Astrocyte (in vitro differentiated cells and primary cell): ENCODE results near the gene DENND4C. TPM values are rescaled to one million over a fixed set of nuclear protein-coding genes. Genes with fewer than 3 reads are reported as not detected.

Source experiments
- DNase-seq: peaks from one replicate; pipeline ENCODE4 v3.0.0-alpha.2; 2010; ENCODE audit warnings: low read depth
- FAIRE-seq: peaks from 2 replicates; lab custom pipeline; 2011; peaks lifted over from hg19 to GRCh38; lab: Jason Lieb, UNC
- H2AFZ ChIP-seq: 2 replicates; pipeline ENCODE4 v1.6.0; 2012; ENCODE audit warnings: low read depth, low read length, inconsistent platforms
- H3K27ac ChIP-seq: 2 replicates; pipeline ENCODE4 v1.5.1; 2011; ENCODE audit warnings: low read depth, low read length, inconsistent platforms
- H3K27me3 ChIP-seq: 2 replicates; pipeline ENCODE4 v1.6.0; 2011; ENCODE audit warnings: low read length, inconsistent platforms; ENCODE audit not compliant: insufficient read depth
- H3K36me3 ChIP-seq: 2 replicates; pipeline ENCODE4 v1.5.1; 2011; ENCODE audit warnings: low read length, inconsistent platforms; ENCODE audit not compliant: insufficient read depth
- H3K4me1 ChIP-seq: 2 replicates; pipeline ENCODE4 v1.5.1; 2011; ENCODE audit warnings: low read length, inconsistent platforms; ENCODE audit not compliant: insufficient read depth
- H3K4me2 ChIP-seq: 2 replicates; pipeline ENCODE4 v1.6.0; 2012; ENCODE audit warnings: low read length, inconsistent platforms
- H3K4me3 ChIP-seq: 2 replicates; pipeline ENCODE4 v1.5.1; 2011; ENCODE audit warnings: low read depth, mild to moderate bottlenecking, low read length, inconsistent platforms; ENCODE audit not compliant: insufficient read depth
- H3K79me2 ChIP-seq: 2 replicates; pipeline ENCODE4 v1.6.0; 2012; ENCODE audit warnings: mild to moderate bottlenecking, low read length, inconsistent platforms; ENCODE audit not compliant: insufficient read depth
- H3K9ac ChIP-seq: 2 replicates; pipeline ENCODE4 v1.6.0; 2012; ENCODE audit warnings: mild to moderate bottlenecking, low read length, inconsistent platforms
- H3K9me3 ChIP-seq: 2 replicates; pipeline ENCODE4 v1.5.1; 2012; ENCODE audit warnings: low read depth, mild to moderate bottlenecking, low read length, inconsistent platforms; ENCODE audit not compliant: insufficient read depth
- H4K20me1 ChIP-seq: 2 replicates; pipeline ENCODE4 v1.6.0; 2012; ENCODE audit warnings: low read length, inconsistent platforms; ENCODE audit not compliant: insufficient read depth
- H3K27ac Mint-ChIP-seq: one replicate; pipeline ENCODE4 v1.8.0; 2021; ENCODE audit warnings: mild to moderate bottlenecking, mixed read lengths; ENCODE audit not compliant: unreplicated experiment
- H3K27me3 Mint-ChIP-seq: one replicate; pipeline ENCODE4 v1.8.0; 2021; ENCODE audit warnings: low read depth, mixed read lengths; ENCODE audit not compliant: unreplicated experiment
- H3K36me3 Mint-ChIP-seq: one replicate; pipeline ENCODE4 v1.8.0; 2021; ENCODE audit warnings: low read depth, mixed read lengths; ENCODE audit not compliant: unreplicated experiment
- H3K4me1 Mint-ChIP-seq: one replicate; pipeline ENCODE4 v1.8.0; 2021; ENCODE audit warnings: low read depth, mixed read lengths; ENCODE audit not compliant: unreplicated experiment
- H3K4me3 Mint-ChIP-seq: one replicate; pipeline ENCODE4 v1.8.0; 2021; ENCODE audit warnings: mild to moderate bottlenecking, moderate library complexity, mixed read lengths; ENCODE audit not compliant: unreplicated experiment
- H3K9me3 Mint-ChIP-seq: one replicate; pipeline ENCODE4 v1.8.0; 2021; ENCODE audit warnings: mild to moderate bottlenecking, mixed read lengths; ENCODE audit not compliant: unreplicated experiment
- CTCF ChIP-seq: IDR thresholded peaks from 2 replicates; pipeline ENCODE4 v1.5.1; 2011; ENCODE audit warnings: low read depth, mild to moderate bottlenecking, inconsistent platforms, low read length, moderate library complexity; ENCODE audit not compliant: insufficient read depth
- EZH2 ChIP-seq: IDR thresholded peaks from 2 replicates; pipeline ENCODE4 v1.6.1; 2012; ENCODE audit warnings: mild to moderate bottlenecking, low read length, inconsistent platforms; ENCODE audit not compliant: insufficient read depth
- total RNA-seq: library from RNA; stranded (reverse); gene quantifications from 2 replicates; pipeline ENCODE4 v1.2.1, GENCODE V29; 2021

DENND4C gene
- total RNA-seq, 1 donor from 2014 or later = 19.6 TPM

- H3K4me1 Mint-ChIP-seq = no peaks in the 10 kb centered on the region
- H3K27me3 Mint-ChIP-seq = peaks cover 2% of the 10 kb centered on the region
- Histone ChIP-seq H3K9me3 (no peaks in the 10 kb centered on the region), H3K4me1 (no peaks in the 10 kb centered on the region), H3K79me2 (no peaks in the 10 kb centered on the region), H2AFZ (no peak overlapping the region), H3K36me3 (no peaks in the 10 kb centered on the region), H3K27ac (no peak overlapping the region), H3K4me3 (no peak overlapping the region), H4K20me1 (no peaks in the 10 kb centered on the region), H3K4me2 (no peak overlapping the region), H3K9ac (no peak overlapping the region), H3K27me3 (no peaks in the 10 kb centered on the region)
- no peak for DNase-seq
- no peak overlapping the region for H3K27ac Mint-ChIP-seq
- no peak overlapping the region for H3K4me3 Mint-ChIP-seq
- TF ChIP-seq EZH2 (no peak), CTCF (no peak)
- no peaks in the 10 kb centered on the region for H3K9me3 Mint-ChIP-seq
- no peak for FAIRE-seq
- H3K36me3 Mint-ChIP-seq = no peaks in the 10 kb centered on the region
Observed at GRCh38 chr9:19201899-19202891, 28.3 kb upstream of the DENND4C start.

GRCh38 chr9:19203058-19203457 is 27.4 kb upstream of the DENND4C start:
- no peak overlapping the region for H3K4me3 ChIP-seq
- DNase-seq (no peak), FAIRE-seq (no peak)
- Mint-ChIP-seq H3K4me3 (no peak overlapping the region), H3K4me1 (no peaks in the 10 kb centered on the region), H3K36me3 (no peaks in the 10 kb centered on the region), H3K27me3 (peaks cover 2% of the 10 kb centered on the region), H3K27ac (no peak overlapping the region), H3K9me3 (no peaks in the 10 kb centered on the region)
- no peak overlapping the region for H3K4me2 ChIP-seq
- no peak overlapping the region for H2AFZ ChIP-seq
- no peaks in the 10 kb centered on the region for H3K9me3 ChIP-seq
- no peak overlapping the region for H3K9ac ChIP-seq
- no peaks in the 10 kb centered on the region for H4K20me1 ChIP-seq
- H3K4me1 ChIP-seq = no peaks in the 10 kb centered on the region
- no peaks in the 10 kb centered on the region for H3K36me3 ChIP-seq
- H3K79me2 ChIP-seq = no peaks in the 10 kb centered on the region
- H3K27me3 ChIP-seq = no peaks in the 10 kb centered on the region
- H3K27ac ChIP-seq = no peak overlapping the region
- no peak for TF ChIP-seq CTCF
- TF ChIP-seq EZH2 = no peak

DNA sequence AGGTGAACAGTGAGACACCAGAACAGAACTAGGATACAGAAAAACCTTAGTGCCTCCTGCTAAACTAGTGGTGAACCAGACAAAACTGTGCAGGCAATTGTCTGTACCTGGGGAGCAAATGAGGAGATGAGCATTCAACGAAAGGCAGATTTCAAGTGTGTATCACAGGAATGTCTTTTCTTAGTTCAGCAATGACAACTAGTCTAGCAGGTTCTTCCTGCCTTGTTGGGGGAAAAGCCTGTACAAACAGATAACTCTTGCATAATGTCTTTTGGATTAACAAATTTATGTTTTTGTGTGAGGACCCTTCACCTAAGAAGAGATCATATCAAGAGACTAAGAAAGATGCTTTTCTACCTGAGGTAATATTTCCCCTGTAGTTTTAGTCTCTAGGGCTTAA is 21.8 kb upstream of the DENND4C start:
- H3K4me1 Mint-ChIP-seq = no peaks in the 10 kb centered on the region
- no peaks in the 10 kb centered on the region for H3K36me3 Mint-ChIP-seq
- DNase-seq (no peak), FAIRE-seq (no peak)
- Histone ChIP-seq H4K20me1 (no peaks in the 10 kb centered on the region), H3K9me3 (no peaks in the 10 kb centered on the region), H3K36me3 (no peaks in the 10 kb centered on the region), H3K4me1 (no peaks in the 10 kb centered on the region), H2AFZ (no peak overlapping the region), H3K9ac (no peak overlapping the region), H3K27ac (no peak overlapping the region), H3K4me3 (no peak overlapping the region), H3K79me2 (no peaks in the 10 kb centered on the region), H3K27me3 (peaks cover 2% of the 10 kb centered on the region), H3K4me2 (no peak overlapping the region)
- no peaks in the 10 kb centered on the region for H3K9me3 Mint-ChIP-seq
- TF ChIP-seq CTCF (no peak), EZH2 (no peak)
- no peaks in the 10 kb centered on the region for H3K27me3 Mint-ChIP-seq
- H3K4me3 Mint-ChIP-seq = no peak overlapping the region
- no peak overlapping the region for H3K27ac Mint-ChIP-seq
